ENCODE measurements around the gene ANP32B.
"Not testable (repeated sequence)": the region's sequence is repeated elsewhere in the genome, so short reads cannot be mapped to it uniquely, and the experiment has no call there.

Gene ANP32B

DNA sequence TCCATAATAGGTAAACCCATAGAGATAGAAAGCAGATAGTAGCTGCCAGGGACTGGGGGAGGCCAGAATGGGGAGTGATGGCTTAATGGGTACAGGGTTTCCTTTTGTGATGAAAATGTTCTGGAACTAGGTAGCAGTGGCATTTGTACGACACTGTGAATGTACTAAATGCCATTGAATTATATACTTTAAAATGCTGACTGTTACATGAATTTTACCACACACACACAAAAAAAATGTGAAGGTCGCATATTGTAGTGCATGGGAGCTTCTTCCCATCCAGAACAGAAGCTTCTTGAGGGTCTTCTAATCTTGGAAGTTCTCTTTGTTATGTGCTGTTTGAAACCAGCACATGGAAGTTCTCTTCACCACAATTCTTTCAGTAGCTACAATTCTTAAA, 19.9 kb upstream of the ANP32B start:
- no peak for DNase-seq (ENCODE audit: low read depth)

DNA sequence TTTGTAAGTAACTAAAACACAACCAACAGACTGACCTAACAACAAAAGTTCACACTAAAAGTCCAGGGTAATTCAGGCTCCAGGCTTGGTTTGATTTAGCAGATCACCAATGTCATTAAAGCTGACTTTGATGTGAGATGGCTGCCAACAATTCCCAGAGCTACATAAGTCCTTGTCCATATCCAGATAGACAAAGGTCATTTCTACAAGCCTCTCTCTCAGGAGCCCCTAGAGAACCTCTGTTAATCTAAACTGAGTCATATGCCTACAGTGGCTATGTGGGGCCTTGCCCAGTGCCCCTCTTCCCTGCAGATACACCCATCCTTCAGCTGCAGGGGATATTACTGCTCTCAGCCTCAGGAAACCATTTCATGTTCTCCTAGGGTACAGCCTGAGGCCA, 18.2 kb upstream of the ANP32B start:
- DNase-seq (ENCODE audit: low read depth) = no peak

GRCh38 chr9:97966493-97966892, 16.6 kb upstream of the ANP32B start:
- no peak for DNase-seq (ENCODE audit: low read depth)

DNA sequence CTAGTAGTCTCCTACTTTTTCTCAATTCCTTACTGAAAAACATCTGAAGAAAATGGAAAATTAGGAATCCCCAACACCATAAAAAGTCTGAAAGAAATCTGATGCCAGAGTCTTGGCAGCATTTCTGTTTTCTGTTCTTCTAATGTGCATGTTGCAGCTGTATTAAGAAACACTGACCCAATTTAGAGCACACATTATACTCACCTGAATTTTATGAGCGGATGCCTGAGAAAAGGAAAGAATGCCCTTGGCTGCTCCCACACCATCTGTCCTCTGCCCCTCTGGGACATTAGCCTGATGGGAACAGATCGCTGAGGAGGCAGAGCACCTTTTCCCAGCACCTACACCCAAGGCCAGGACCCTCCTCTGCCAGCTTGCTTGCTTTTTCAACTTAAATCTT, 14.1 kb upstream of the ANP32B start:
- DNase-seq (ENCODE audit: low read depth) = no peak

- no peak for DNase-seq (ENCODE audit: low read depth)
Measured at GRCh38 chr9:97970165-97970564, 13.0 kb upstream of the ANP32B start.

GRCh38 chr9:97972753-97973152, 10.4 kb upstream of the ANP32B start:
- no peak for DNase-seq (ENCODE audit: low read depth)

- no peak for DNase-seq (ENCODE audit: low read depth)
Measured at GRCh38 chr9:97975376-97975775, 7.8 kb upstream of the ANP32B start.

DNA sequence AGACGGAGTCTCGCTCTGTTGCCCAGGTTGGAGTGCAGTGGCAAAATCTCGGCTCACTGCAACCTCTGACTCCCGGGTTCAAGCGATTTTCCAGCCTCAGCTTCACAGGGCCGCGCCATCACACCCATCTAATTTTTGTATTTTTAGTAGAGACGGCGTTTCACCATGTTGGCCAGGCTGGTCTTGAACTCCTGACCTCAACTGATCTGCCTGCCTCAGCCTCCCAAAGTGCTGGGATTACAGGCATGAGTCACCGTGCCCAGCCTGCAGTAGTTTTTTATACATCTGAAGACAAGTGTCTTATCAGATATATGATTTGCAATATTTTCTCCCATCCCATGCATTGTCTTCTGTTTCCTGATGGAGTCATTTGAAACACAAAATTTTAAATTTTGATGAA, 6.5 kb upstream of the ANP32B start:
- DNase-seq (ENCODE audit: low read depth) = not testable (repeated sequence)

GRCh38 chr9:97978371-97979130, 4.6 kb upstream of the ANP32B start:
- no peak for DNase-seq (ENCODE audit: low read depth)

DNA sequence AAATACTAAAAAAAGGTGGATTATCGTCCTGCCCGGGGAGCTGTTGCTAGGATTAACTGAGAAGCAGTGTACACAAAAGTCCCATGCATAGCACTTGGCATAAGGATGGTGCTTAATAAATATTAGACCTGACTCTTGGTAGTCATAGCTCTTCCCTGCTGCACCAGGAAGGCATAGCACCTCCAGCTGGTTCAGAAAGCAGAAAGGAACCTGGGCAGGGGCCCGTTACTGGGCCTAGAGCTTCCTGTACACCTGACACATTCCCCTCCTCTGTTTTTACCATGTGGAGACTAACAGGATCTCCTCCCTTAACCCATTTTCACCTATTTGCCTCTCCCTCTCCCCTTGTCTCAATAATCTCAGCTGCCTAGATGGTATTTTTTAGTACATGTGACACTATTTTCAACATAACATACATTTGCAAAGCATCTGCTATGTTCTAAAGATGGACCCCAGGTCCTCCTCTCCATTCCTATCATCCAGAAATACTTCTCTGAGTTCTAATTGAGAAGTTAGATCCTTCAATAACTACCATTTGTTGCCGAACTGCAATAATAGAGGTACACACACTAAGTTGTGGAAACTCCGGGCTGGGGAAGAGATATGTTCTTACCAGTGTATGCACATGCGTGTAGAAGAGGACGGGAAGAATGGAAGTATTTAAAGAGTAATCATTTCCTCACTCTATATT, 3.2 kb upstream of the ANP32B start:
- no peak for DNase-seq (ENCODE audit: low read depth)

DNA sequence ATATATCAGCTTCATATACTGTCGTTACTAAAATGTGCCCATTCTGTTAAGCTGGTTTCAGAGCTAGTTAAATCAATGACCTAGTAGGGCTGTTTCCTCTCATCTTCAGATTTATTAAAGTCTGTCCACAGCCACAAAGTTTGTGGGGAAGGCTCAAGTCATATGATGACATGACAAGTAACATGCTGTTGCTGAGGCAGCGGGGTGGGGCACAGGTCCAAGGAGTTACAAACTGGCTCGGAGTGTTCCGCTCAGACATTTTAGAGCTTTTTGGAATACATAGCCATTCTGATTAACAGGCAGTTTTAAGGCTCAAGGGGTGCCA, 2.7 kb upstream of the ANP32B start:
- DNase-seq (ENCODE audit: low read depth) = no peak

- no peak for DNase-seq (ENCODE audit: low read depth)
Measured at GRCh38 chr9:97980918-97981845, 2.0 kb upstream of the ANP32B start.

DNA sequence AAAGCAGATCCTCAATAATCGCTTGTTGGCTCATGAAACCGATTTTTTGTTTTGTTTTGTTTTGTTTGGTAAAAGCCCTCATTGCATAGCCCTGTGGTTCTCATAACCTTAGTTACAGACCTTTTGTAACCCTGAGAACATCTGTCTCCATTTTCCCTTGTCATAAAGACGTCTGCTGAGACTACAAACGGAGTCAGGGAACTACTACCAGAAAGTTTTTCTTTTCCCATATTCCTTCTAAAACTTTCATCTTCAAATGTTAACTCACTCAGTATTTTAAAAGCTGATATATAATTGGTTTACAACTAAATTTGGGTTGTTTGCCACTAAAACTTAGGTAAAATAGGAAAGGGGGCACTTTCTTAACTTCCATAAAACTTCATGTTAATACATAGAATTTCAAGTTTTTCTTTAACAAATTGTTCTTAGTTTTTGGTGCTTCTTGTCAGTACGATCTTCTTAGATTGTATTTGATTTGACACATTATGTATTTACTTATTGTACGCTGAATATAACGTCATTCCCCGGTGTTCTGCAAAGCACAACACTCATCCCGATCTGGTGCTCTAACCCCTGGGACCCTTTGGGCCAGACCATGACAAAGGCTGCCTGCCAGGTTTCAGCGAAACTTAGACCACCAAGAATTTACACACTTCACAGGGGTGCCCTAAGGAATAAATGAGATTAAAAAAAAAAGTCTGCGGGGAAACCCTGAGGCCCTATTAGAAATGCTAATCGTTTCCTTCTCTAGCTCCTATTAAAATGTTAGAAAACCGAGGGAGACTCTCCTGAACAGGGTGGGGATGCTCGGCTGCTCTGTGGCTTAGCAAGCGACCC, 1.1 kb upstream of the ANP32B start:
- no peak for DNase-seq (ENCODE audit: low read depth)

DNA sequence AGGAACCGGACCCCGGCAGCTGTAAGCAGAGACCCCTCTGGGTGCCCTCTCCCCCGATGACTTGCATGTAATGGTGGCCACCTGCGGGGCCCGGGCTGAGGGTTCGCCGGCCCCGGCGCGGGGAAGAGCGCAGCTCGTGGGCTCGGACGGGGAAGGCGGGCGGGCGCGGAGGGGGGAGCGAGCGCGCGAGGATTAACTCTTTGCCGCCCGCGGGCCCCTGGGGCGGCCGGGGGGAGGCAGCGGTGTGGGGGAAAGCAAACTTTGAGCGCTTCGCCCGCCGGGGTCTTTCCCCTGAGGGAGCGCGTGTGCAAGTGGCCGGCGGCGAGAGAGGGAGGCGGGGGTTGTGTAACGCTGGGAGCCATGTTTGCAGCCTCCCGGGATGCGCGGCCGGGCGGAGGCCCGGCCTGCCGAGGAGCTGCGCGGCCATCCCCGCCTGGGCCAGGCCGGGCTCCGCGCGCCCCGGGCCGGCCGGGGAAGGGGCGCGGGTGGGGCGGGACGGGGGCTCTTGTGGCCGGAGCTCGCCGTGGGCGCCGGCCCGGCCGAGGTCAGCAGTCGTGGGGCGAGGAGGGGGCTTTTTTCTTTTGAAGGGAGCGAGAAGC, 547 bp downstream of the ANP32B start:
- peak; percentile 28 for DNase-seq (ENCODE audit: low read depth)

GRCh38 chr9:97984188-97985057, 1.3 kb downstream of the ANP32B start:
- peak; percentile 55 for DNase-seq (ENCODE audit: low read depth)

DNA sequence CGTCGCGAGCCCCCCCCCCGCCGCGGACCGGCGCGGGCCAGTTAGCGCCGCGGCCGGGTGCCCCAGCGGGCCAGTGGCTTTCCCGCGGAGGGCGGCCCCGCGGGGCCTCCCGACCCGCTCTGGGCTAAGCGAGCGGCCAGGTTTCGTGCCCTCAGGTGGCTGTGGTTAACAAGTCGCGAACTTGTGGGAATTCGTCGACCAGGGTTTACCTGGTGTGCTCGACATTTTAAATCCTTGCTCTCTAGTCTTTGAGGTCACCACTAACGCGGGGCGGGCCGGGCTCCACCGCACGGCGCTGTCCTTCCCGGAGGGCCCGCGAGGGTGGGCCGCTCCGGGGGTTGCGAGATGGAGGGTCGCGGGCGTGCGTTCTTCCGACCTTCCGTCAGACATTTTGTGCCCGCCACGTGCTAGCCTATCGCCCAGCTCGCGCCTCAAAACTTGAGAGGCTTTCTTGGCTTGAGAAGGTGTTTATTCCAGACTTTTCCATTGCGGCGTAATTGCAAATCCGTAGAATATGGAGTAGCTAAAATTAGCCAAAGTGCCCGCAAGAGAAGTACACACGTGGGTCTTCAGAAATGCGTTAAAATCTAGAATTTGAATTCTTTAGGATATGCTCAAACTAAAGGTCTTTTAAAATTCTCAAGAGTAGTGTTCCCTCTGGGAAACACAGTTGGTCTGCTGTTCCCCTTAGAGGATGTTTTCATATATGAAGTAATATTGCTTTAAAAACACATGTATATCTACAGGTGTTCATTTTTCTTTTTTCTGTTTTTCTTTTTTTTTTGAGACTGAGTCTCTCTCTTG, 2.1 kb downstream of the ANP32B start:
- DNase-seq (ENCODE audit: low read depth) = no peak

DNA sequence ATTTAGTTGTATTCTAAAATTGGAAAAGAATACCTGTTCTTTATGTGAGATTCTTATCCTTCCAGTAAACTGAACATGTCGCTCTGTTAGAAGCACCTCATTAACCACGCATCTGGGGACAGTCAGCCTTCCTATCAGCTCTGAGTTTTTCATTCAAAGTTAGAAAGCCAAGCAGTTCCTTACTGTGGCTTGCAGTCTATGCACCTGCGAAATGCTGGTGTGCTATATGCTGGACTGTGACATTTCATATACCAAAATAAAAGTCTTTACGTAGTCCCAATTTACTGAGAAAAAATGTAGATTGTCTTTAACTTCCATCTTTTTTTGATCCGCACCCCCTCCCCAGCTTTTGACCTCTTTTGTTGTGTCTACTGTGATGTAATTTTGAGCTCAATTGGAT, 4.3 kb downstream of the ANP32B start:
- DNase-seq (ENCODE audit: low read depth) = no peak

GRCh38 chr9:97990259-97990658, 7.1 kb downstream of the ANP32B start:
- no peak for DNase-seq (ENCODE audit: low read depth)

- no peak for DNase-seq (ENCODE audit: low read depth)
Measured at GRCh38 chr9:97991818-97992217, 8.7 kb downstream of the ANP32B start.

DNA sequence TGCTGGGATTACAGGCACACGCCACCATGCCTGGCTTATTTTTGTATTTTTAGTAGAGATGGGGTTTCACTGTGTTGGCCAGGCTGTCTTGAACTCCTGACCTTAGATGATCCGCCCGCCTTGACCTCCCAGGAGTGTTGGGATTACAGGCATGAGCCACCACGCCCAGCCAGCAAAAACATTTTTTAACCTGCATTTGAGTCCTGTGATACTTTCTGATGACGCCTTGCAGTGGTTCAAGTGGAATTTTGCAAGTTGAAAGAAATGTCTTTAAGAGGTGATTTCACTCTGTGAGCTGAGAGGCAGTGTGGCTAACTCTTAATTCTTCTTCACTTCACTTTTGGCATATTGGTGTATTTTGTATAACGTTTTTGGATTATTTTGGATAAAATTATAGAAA, 9.1 kb downstream of the ANP32B start:
- DNase-seq (ENCODE audit: low read depth) = no peak
